ENCODE measurements around the gene CAP2.
"Not testable (repeated sequence)": the region's sequence is repeated elsewhere in the genome, so short reads cannot be mapped to it uniquely, and the experiment has no call there.

Gene CAP2

GRCh38 chr6:17423026-17423425, 29.6 kb downstream of the CAP2 start:
- Histone ChIP-seq H3K27me3 (ENCODE audit: insufficient read depth, low read length) (no peaks in the 10 kb centered on the region), H3K9ac (ENCODE audit: low read length) (no peak overlapping the region), H3K4me3 (ENCODE audit: low read depth, low read length, poor library complexity, severe bottlenecking) (no peak overlapping the region), H3K4me1 (ENCODE audit: insufficient read depth, low read length, severe bottlenecking) (no peaks in the 10 kb centered on the region), H3F3A (ENCODE audit: insufficient read depth, low read length) (no peaks in the 10 kb centered on the region), H3K27ac (ENCODE audit: low read depth, low read length, poor library complexity, severe bottlenecking) (no peak overlapping the region), H3K36me3 (ENCODE audit: insufficient read depth, low read length) (no peaks in the 10 kb centered on the region), H2AFZ (ENCODE audit: low read length) (no peak overlapping the region), H3K79me2 (ENCODE audit: insufficient read depth, low read length) (no peaks in the 10 kb centered on the region), H3K9me3 (ENCODE audit: low read length) (no peaks in the 10 kb centered on the region), H4K20me1 (ENCODE audit: insufficient read depth, low read length) (no peaks in the 10 kb centered on the region), H3K4me2 (ENCODE audit: low read length) (no peak overlapping the region), H3K9me2 (ENCODE audit: low read depth, low read length) (no peaks in the 10 kb centered on the region)
- no peak for TF ChIP-seq EZH2 (IDR thresholded peaks at IDR 0.05; ENCODE audit: borderline replicate concordance, low read length)
- no peak for TF ChIP-seq CTCF (IDR thresholded peaks at IDR 0.05; ENCODE audit: low read length)

GRCh38 chr6:17427062-17427461, 33.7 kb downstream of the CAP2 start:
- no peaks in the 10 kb centered on the region for H3K4me1 ChIP-seq (ENCODE audit: insufficient read depth, low read length, severe bottlenecking)
- no peaks in the 10 kb centered on the region for H4K20me1 ChIP-seq (ENCODE audit: insufficient read depth, low read length)
- no peak overlapping the region for H3K27ac ChIP-seq (ENCODE audit: low read depth, low read length, poor library complexity, severe bottlenecking)
- no peaks in the 10 kb centered on the region for H3K9me3 ChIP-seq (ENCODE audit: low read length)
- H3F3A ChIP-seq (ENCODE audit: insufficient read depth, low read length): no peaks in the 10 kb centered on the region
- no peak overlapping the region for H3K9ac ChIP-seq (ENCODE audit: low read length)
- no peaks in the 10 kb centered on the region for H3K79me2 ChIP-seq (ENCODE audit: insufficient read depth, low read length)
- no peaks in the 10 kb centered on the region for H3K9me2 ChIP-seq (ENCODE audit: low read depth, low read length)
- H3K4me3 ChIP-seq (ENCODE audit: low read depth, low read length, poor library complexity, severe bottlenecking): no peak overlapping the region
- H2AFZ ChIP-seq (ENCODE audit: low read length): no peak overlapping the region
- no peaks in the 10 kb centered on the region for H3K27me3 ChIP-seq (ENCODE audit: insufficient read depth, low read length)
- no peak for TF ChIP-seq EZH2 (IDR thresholded peaks at IDR 0.05; ENCODE audit: borderline replicate concordance, low read length)
- no peak for TF ChIP-seq CTCF (IDR thresholded peaks at IDR 0.05; ENCODE audit: low read length)
- no peaks in the 10 kb centered on the region for H3K36me3 ChIP-seq (ENCODE audit: insufficient read depth, low read length)
- H3K4me2 ChIP-seq (ENCODE audit: low read length): no peak overlapping the region

GRCh38 chr6:17427617-17428016, 34.2 kb downstream of the CAP2 start:
- no peaks in the 10 kb centered on the region for H3K4me1 ChIP-seq (ENCODE audit: insufficient read depth, low read length, severe bottlenecking)
- H3K4me2 ChIP-seq (ENCODE audit: low read length): no peak overlapping the region
- H3F3A ChIP-seq (ENCODE audit: insufficient read depth, low read length): no peaks in the 10 kb centered on the region
- H3K79me2 ChIP-seq (ENCODE audit: insufficient read depth, low read length): no peaks in the 10 kb centered on the region
- no peaks in the 10 kb centered on the region for H4K20me1 ChIP-seq (ENCODE audit: insufficient read depth, low read length)
- H3K9ac ChIP-seq (ENCODE audit: low read length): no peak overlapping the region
- H3K4me3 ChIP-seq (ENCODE audit: low read depth, low read length, poor library complexity, severe bottlenecking): no peak overlapping the region
- H3K27ac ChIP-seq (ENCODE audit: low read depth, low read length, poor library complexity, severe bottlenecking): no peak overlapping the region
- TF ChIP-seq EZH2 (IDR thresholded peaks at IDR 0.05; ENCODE audit: borderline replicate concordance, low read length) (no peak), CTCF (IDR thresholded peaks at IDR 0.05; ENCODE audit: low read length) (no peak)
- no peaks in the 10 kb centered on the region for H3K9me2 ChIP-seq (ENCODE audit: low read depth, low read length)
- no peaks in the 10 kb centered on the region for H3K27me3 ChIP-seq (ENCODE audit: insufficient read depth, low read length)
- H3K36me3 ChIP-seq (ENCODE audit: insufficient read depth, low read length): no peaks in the 10 kb centered on the region
- no peak overlapping the region for H2AFZ ChIP-seq (ENCODE audit: low read length)
- H3K9me3 ChIP-seq (ENCODE audit: low read length): no peaks in the 10 kb centered on the region

GRCh38 chr6:17428595-17429120, 35.3 kb downstream of the CAP2 start:
- not testable (repeated sequence) for H2AFZ ChIP-seq (ENCODE audit: low read length); H3K27me3 ChIP-seq (ENCODE audit: insufficient read depth, low read length); H3K4me2 ChIP-seq (ENCODE audit: low read length); H3F3A ChIP-seq (ENCODE audit: insufficient read depth, low read length); H3K79me2 ChIP-seq (ENCODE audit: insufficient read depth, low read length); H3K9me2 ChIP-seq (ENCODE audit: low read depth, low read length); H3K4me3 ChIP-seq (ENCODE audit: low read depth, low read length, poor library complexity, severe bottlenecking); H3K9me3 ChIP-seq (ENCODE audit: low read length); H3K36me3 ChIP-seq (ENCODE audit: insufficient read depth, low read length); H3K4me1 ChIP-seq (ENCODE audit: insufficient read depth, low read length, severe bottlenecking); H4K20me1 ChIP-seq (ENCODE audit: insufficient read depth, low read length); H3K27ac ChIP-seq (ENCODE audit: low read depth, low read length, poor library complexity, severe bottlenecking); H3K9ac ChIP-seq (ENCODE audit: low read length)

Data from OCI-LY1 (cell line).